Measurements from ENCODE around the gene NAA60.

The NAA60 gene

DNA sequence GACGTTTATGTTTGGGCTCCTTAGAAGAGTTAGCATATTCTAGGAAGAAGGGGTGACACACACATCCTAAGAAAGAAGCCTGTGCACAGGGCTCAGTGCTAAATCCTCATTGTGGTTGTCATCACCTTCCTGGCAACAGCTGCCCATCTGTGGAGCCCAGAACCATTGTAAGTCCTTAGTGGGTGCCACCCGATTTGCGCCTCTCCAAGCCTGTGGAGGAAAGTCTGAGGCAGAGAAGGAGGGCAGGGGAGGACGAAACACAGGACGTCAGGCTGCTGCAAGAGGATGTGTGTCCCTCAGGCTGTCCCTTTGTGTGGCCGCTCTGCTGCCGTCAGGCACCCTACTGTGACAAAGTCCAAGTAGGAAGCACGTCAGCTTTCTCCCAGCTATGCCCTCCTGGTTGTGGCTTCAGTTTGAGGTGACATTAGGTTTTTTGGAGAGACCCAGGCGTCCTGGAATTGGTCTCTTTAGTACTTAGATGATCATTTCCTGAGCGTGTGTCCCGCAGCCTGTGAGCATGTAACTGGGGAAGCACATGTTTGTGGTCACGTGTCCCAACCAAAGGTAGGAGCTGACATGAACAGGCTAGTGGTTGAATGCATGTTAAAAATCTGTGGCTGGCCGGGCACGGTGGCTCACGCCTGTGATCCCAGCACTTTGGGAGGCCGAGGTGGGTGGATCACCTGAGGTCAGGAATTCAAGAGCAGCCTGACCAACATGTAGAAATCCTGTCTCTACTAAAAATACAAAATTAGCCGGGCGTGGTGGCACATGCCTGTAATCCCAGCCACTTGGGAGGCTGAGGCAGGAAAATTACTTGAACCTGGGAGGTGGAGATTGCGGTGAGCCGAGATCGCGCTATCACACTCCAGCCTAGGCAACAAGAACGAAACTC lies 68.1 kb downstream of the NAA60 start:
- peak; percentile 35 for DNase-seq (ENCODE audit: low spot score)

DNA sequence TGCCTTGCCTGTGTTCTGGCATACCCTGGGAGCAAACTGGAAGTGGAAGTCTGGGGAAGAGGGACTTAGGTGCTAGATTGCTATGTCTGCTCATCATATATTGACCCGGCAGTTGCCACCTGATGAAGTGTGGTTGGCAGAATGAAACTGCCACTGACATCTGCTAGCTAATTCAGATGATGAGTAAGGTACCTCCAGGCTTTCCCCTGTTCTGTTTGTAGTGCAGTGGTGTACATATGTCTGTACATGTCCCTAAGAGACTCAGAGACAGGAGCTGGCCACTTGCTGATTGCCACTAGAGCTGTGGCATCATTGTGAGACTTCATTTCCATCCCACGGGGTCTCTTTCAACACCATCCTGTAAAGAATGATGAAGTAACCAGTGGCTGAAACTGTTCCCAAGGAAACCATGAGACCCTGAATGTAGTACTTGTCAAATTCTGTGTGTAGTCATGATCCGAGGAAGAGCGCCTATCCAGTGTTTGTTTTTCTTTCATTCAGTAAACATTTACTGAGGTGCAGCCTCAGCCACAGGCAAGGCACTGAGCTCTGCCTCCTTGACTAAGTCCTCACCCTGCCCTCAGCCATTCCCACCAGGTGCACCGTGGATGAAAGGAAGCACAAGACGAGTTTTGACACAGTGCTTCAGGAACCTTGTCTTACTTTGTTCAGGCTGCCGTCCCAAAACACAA lies 70.6 kb downstream of the NAA60 start:
- no peak for DNase-seq (ENCODE audit: low spot score)

DNA sequence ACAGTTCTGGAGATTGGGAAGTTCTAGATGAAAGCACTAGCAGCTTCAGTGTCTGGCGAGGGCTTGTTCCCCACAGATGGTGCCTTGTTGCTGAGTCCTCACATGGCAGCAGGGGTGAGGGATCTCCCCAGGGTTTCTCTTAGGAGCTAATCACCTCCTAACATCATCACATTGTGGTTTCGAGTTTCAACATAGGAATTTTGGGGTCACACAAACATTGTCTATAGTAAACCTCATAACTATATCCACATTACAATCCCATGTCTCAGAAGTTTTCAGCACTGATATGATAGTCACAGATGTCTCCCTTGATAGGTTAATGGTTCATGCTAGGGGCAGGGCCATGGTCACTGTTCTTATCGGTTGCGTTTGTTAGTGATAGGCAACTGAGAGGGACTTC lies 71.1 kb downstream of the NAA60 start:
- DNase-seq (ENCODE audit: low spot score), result no peak

DNA sequence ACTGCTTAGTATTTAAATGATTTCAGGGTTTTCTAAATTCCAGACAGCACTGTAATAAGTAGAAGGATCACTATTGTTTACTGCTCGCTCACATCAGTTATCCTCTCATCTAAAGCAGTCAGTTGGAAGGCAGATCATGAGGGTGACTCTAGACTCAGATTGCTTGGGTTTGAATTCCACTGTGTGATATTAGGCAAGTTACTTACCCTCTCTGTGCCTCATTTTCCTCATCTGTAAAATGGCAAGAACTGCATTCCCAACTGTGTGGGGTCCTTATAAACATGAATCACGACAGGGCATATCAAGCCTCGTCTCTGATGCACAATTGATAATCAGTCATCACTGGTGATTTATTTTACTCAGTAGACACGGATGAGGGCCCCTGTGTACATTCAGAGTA lies 72.4 kb downstream of the NAA60 start:
- no peak for DNase-seq (ENCODE audit: low spot score)

DNA sequence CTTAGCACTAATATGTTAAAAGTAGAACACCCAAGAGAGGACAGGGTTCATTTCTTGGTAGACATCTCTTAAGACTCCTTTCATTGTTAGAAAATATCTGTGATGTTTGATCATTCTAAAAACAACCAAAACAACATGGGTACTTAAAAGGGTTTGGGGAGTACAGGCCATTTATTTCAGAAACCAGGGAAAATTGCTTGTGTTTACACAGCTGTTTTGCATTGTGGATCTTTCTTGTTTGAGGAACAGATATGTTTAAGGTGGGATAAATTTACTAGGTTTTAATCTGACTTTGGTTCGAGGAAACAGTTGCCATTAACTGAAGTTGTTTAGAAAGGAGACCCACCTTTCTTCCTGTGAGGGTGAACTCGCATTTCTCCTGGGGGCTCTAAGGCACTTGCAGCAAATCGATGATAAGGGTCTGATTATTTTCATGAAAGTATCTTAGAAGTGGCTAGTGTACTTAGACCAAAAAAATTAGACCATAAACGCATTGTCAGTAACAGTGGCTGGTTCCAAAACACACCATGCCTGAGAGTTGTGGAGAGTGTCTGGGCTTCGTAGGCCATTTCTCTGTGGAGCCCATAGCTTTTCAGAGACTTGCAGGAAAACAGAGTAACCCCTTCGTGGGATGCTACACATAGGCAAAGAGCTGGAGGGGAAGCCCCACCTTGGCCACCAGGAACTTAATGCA lies 75.0 kb downstream of the NAA60 start:
- DNase-seq (ENCODE audit: low spot score), result no peak

DNA sequence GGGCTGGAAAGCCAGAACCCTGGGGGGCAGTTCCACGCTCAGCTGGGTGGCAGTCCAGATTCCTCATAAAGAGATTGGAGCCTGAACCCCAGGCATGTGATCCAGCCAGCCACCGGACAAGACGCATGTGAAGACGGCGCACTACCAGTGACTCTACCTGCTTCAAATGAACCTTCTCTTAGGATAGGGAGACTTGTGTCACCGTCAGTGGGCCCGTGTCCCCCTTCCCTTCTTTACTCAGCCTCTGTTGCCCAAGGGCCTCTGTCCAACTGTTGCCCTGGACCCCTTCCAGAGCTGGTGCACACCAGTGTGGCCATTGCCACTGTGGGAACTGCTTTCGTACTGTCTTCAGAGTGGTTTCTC lies 75.5 kb downstream of the NAA60 start:
- DNase-seq (ENCODE audit: low spot score), result no peak

DNA sequence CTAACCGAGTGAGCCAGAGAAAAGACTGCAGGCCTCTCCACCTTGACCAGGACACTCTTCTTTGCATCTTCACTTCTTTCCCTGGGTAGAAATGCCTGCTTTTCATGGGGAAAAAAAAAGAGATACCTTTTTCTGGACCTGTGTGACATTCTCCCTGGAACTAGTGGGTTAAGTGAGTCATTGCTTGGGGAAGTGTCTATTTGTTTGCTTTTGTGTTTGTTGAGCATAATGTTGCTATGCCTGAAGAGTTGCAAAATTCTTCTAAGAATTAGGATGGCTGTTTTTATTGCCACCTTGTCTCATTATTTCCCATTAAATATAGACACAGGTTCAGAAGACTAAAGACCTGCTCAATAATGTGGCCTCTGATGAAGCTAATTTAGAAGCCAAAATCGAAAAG lies 76.1 kb downstream of the NAA60 start:
- no peak for DNase-seq (ENCODE audit: low spot score)

DNA sequence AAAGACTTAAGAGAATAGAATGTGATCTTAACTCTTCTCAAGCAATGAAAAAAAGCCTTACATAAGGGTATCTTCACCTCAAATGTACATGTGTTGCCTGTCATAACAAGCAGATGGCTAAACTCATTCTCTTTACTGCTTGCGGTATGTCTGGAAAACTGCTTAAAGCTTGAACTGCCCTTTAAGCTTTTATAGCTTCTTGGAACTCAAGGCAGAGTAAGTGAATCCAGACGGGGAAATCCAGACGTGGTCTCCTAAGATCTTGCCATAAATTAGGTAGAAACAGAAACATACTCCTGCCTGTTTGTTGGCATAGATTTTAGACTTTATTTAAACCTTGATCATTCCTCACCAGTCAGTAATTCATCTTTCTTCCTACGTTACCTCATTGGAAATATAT lies 76.9 kb downstream of the NAA60 start:
- DNase-seq (ENCODE audit: low spot score), result no peak

DNA sequence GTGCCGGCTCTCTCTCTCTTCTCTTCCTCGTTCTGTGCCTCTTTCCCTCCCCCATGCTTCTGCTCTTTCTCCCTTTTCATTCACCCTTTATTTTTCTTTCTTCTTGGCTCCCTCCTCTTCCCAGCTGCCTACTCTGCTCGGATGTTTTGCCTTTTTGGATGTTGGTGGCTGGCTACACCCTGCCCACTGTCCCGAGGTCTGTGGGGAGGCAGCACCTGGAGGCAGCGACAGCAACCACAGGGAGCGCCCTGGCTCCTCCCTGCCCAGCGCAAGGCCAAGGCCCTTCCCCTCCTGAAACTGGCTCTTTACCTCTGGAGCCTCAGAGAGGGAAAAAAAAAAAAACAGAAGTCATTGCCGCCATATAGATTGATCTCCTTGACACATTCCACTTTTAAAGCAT lies 77.4 kb downstream of the NAA60 start:
- no peak for DNase-seq (ENCODE audit: low spot score)

DNA sequence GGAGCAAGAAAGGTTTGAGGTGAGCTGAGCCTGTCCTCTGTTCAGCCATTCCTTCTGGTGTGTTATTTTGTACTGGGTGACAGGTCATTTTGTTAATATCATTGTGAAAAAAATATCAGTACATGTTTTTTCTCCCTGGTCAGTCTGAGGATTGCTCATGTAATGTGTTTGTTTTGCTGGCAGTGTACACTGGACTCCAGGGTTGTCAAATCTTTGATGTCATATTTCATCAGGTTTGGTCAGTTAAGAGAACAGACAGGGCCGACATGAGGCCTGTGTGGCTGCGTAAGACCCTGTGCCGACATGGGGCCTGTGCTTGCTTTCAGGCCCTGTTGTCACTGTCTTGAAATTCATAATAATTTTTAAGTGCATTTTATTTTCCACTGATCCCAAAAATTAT lies 79.8 kb downstream of the NAA60 start:
- DNase-seq (ENCODE audit: low spot score), result no peak

DNA sequence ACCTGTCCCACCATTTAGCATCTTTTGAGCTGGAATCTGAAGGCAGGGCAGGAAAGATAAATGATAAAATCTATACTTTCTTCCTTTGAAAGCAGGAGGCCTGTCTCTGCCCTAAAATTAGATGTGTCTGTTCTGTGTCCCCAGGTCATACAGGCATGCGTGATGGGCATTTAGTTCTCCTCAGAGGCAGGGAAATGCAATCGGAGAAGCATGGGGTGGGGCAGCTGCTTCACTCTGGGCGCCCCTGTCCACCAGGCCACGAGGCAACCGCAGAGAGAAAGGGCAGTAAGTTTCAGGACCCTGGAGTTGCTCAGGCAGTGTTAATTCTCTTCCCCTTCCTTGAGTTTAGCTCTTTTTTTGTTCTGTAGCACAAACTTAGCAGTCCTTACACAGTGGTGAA lies 82.5 kb downstream of the NAA60 start:
- no peak for DNase-seq (ENCODE audit: low spot score)

DNA sequence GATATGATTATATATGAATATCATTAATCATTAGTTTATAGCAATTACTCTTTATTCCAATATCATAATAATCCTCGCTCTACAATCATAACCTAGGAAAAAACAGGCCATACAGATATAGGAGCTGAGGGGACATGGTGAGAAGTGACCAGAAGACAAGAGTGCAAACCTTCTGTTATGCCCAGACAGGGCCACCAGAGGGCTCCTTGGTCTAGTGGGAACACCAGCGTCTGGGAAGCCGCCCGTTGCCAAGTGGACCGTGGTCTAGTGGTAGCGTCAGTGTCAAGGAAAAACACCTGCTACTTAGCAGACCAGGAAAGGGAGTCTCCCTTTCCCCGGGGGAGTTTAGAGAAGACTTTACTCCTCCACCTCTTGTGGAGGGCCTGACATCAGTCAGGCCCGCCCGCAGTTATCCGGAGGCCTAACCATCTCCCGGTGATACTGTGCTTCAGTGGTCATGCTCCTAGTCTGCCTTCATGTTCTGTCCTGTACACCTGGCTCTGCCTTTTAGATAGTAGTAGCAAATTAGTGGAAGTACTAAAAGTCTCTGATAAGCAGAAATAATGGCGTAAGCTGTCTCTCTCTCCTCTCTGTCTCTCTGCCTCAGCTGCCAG lies 83.8 kb downstream of the NAA60 start:
- DNase-seq (ENCODE audit: low spot score), result peak; percentile 58

DNA sequence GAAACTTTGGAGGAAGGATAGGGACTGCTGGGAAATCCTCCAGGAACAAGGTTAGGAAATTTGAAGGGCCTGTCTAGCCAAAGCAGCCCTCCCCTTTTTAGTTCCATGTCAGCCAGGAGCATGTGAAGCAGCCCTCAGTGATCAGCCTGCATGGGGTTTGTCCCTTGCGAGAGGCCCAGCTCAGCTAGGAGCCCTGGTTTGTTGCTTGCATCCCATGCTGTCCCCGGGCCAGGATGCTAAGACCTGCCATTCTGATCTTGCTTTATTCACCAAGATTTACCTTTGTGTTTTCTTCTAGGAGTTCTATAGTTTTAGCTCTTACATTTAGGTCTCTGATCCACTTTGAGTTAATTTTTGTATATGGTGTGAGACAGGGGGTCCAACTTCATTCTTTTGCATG lies 84.9 kb downstream of the NAA60 start:
- DNase-seq (ENCODE audit: low spot score), result no peak

DNA sequence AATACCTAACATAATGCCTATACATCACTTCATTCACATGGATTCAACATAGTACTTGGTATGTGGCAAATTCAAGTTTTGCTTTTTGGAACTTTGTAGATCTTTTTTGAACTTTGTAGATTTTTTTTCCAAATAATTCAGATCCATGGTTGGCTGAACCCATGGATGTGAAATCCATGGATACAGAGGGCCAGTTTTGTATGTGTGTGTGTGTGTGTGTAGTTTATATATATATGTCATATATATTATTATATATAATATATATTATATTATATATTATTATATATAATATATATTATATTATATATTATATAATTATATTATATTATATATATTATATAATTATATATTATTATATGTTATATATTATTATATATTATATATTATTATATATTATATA lies 85.7 kb downstream of the NAA60 start:
- no peak for DNase-seq (ENCODE audit: low spot score)

DNA sequence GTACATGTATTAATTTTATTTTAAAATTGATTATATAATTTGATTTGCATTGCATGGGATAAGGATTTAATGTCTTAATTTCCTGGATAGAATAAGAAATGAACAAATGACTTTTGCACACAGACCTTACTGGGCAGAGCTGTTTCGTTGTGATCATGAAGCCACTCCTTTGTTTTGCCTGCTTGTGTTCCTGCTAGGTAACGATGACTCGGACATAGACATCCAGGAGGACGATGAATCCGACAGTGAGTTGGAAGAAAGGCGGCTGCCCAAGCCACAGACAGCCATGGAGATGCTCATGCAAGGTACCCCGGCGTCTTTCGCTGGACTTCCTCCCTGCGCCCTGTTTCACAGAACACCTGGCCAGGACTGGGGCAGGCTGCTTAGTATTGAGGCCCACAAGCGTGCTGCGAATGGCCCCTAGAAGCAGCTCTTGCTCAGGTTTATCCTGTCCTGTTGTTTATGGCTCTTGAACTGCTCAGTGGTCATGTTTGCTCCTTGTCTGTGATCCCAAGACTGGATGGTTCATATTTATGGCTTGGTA lies 87.0 kb downstream of the NAA60 start:
- no peak for DNase-seq (ENCODE audit: low spot score)

DNA sequence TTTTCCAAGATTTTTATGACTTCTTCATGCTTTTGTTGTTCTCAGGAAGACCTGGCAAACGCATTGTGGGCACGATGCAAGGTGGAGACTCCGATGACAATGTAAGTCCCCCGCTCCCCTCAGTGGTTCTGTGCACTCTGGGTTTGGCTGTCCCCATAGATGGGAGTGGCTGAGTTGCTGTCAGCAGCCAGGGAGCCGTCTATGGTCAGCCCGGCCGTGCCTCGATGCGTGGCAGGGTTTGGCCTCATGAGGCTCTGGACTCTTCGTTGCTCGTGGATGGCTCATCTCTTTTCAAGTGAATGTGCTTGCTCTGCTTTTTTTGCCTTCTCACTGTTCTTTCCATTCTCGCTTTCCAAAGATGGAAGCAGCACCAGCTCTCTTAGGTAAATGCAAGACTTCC lies 89.3 kb downstream of the NAA60 start:
- DNase-seq (ENCODE audit: low spot score), result no peak

DNA sequence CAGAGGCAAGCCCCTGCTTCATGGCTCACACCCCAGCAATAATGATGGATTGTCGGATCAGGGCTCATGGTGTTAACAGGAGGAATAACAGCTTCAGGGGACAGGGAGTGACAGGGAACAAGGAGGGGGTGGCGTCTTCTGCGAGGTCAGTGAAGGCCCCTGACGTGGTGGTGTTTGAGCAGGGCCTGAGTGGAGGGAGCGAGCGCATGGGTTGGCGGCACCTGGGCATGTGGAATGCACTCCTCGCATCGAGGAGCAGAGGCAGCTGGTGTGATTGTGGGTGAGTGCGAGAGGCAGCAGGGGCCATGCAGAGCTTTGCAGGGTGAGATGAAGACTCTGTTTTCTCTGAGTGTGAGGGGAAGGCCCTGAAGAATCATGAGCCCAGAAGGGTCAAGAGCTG lies 90.6 kb downstream of the NAA60 start:
- no peak for DNase-seq (ENCODE audit: low spot score)

DNA sequence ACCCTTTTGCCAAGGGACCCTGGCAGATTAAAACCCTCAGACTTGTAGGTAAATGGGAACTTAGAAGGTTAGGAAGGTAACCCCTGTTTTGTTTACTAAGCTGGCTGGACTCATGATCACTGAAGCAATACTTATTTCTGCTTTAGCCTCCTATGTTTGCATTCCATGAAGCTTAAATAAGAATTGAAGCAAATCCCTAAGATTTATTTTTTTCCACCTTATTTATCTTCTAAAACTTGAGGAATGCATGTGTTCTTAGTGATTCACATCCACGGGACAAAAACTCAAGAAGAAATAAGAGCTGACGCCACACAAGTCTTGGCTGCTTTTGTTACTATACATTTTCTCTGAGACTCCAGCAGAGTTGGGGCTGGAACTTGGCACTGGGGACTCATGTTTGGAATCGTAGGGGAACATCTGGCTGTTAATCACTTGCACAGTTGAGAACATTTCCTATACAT lies 92.8 kb downstream of the NAA60 start:
- DNase-seq (ENCODE audit: low spot score), result no peak
